Panc1 (cell line): ENCODE results near the gene PDE4C. TPM values are rescaled to one million over a fixed set of nuclear protein-coding genes. Genes with fewer than 3 reads are reported as not detected.

ENCODE experiments used
- ATAC-seq: fragments of 200-7000 bp; cut with Tn5 transposase; 2 replicates; pipeline ENCODE4 v1.9.1; 2020; ENCODE audit warnings: mild to moderate bottlenecking, moderate library complexity
- BruUV-seq: library from RNA; stranded (reverse); fragments of 400-500 nt; replicated peaks from 2 replicates; lab custom pipeline; 2021; lab: Mats Ljungman, UMichigan
- CTCF ChIA-PET: fragments of 300-600 bp; sonication (Branson Sonifier 250); formaldehyde crosslinking; loops from one replicate; lab custom pipeline; 2022; ENCODE audit warnings: antibody characterized with exemption; lab: Charles Lee
- POLR2A ChIA-PET: fragments of 300-600 bp; sonication (Branson Sonifier 250); formaldehyde crosslinking; loops from one replicate; lab custom pipeline; 2022; ENCODE audit warnings: antibody characterized with exemption; lab: Charles Lee
- DNase-seq: peaks from one replicate; pipeline ENCODE4 v3.0.0-alpha.2; 2010; ENCODE audit warnings: low read depth, low spot score
- H3K27ac ChIP-seq: 2 replicates; pipeline ENCODE4 v1.5.1; 2011; ENCODE audit warnings: mild to moderate bottlenecking, low read length, inconsistent platforms
- H3K27me3 ChIP-seq: fragments of 200-500 bp; sonication (Bioruptor generic); 2 replicates; pipeline ENCODE4 v1.6.0; 2014; ENCODE audit warnings: low read length, inconsistent platforms; ENCODE audit not compliant: control insufficient read depth, insufficient read depth
- H3K36me3 ChIP-seq: fragments of 200-500 bp; sonication (Bioruptor generic); 2 replicates; pipeline ENCODE4 v1.5.1; 2014; ENCODE audit warnings: inconsistent platforms, mild to moderate bottlenecking, low read length, moderate library complexity; ENCODE audit not compliant: control insufficient read depth, insufficient read depth
- H3K4me1 ChIP-seq: 2 replicates; pipeline ENCODE4 v1.5.1; 2011; ENCODE audit warnings: inconsistent platforms, mild to moderate bottlenecking, low read length, moderate library complexity; ENCODE audit not compliant: control insufficient read depth, insufficient read depth
- H3K4me3 ChIP-seq, 2 experiments: 2 replicates each; pipeline ENCODE4 v1.5.1; 2011 to 2012; ENCODE audit warnings: low read depth in 2 of 2, low read length in 2 of 2, mild to moderate bottlenecking in 2 of 2, inconsistent platforms in 1 of 2, moderate library complexity in 1 of 2
- H3K9me3 ChIP-seq: fragments of 200-500 bp; sonication (Bioruptor generic); 2 replicates; pipeline ENCODE4 v1.5.1; 2014; ENCODE audit warnings: low read depth, mild to moderate bottlenecking, inconsistent platforms, low read length, moderate library complexity; ENCODE audit not compliant: control insufficient read depth, insufficient read depth
- CTCF ChIP-seq: fragments of 450-650 bp; IDR thresholded peaks from 2 replicates; pipeline ENCODE4 v1.5.1; 2017; ENCODE audit warnings: mild to moderate bottlenecking
- POLR2AphosphoS5 ChIP-seq: IDR thresholded peaks from 2 replicates; pipeline ENCODE4 v1.6.1; 2012; ENCODE audit warnings: mild to moderate bottlenecking, low read depth, low read length, moderate library complexity
- SIN3A ChIP-seq: IDR thresholded peaks from 2 replicates; pipeline ENCODE4 v1.6.1; 2012; ENCODE audit warnings: low read depth, mild to moderate bottlenecking, low read length, moderate library complexity, borderline replicate concordance; ENCODE audit not compliant: insufficient read depth
- TCF7L2 ChIP-seq: IDR thresholded peaks from 2 replicates; pipeline ENCODE4 v1.6.1; 2011; ENCODE audit warnings: mild to moderate bottlenecking, low read depth, low read length, inconsistent platforms
- in situ Hi-C: cut with HindIII; loops from 2 replicates; pipeline ENCODE4 v1.10.0; 2016; ENCODE audit warnings: low sequenced_read_pairs, low pct_unique_long_range_greater_than_20kb
- intact Hi-C: fragments of 100-400 bp; cut with micrococcal nuclease; formaldehyde crosslinking; loops from one replicate; pipeline ENCODE4 v1.10.0; 2022; ENCODE audit not compliant: unreplicated experiment
- total RNA-seq: library from RNA; stranded (reverse); gene quantifications from one replicate; pipeline ENCODE4 v1.2.1, GENCODE V29; 2021; ENCODE audit not compliant: unreplicated experiment
- TF ChIP-seq, protein P1 (sequence below), 2 experiments: IDR thresholded peaks; 2 replicates each; pipeline ENCODE4 v1.6.1; 2011 to 2012; ENCODE audit warnings: low read depth in 2 of 2, control low read depth in 1 of 2, low read length in 1 of 2, mild to moderate bottlenecking in 1 of 2, moderate library complexity in 1 of 2; ENCODE audit not compliant: insufficient read depth in 1 of 2

The PDE4C gene
- total RNA-seq, 1 experiment from 2014 or later = 0.98 TPM

DNA sequence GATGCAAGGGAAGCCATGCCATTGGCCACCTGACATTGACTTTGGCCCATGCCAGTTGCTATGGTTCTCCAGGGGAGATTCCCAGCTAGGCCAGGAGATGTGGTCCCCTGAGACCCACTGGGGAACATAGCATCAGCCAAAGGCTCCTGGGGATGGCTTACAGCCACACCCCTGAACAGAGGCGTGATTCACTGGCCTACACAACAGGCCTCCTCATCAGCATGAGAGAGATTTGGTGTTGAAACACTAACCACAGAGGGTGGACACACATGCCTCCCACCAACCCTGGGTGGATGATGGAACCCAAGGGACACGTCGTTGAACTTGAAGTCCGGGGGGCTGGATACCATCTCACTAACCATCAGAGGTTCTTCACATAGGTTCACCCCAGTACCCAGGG is 33.7 kb upstream of the PDE4C start:
- Histone ChIP-seq H3K4me1 (no peaks in the 10 kb centered on the region), H3K27me3 (no peaks in the 10 kb centered on the region), H3K36me3 (no peaks in the 10 kb centered on the region), H3K4me3 (no peak overlapping the region), H3K27ac (no peak overlapping the region), H3K9me3 (no peaks in the 10 kb centered on the region)
- TF ChIP-seq SIN3A = no peak
- TF ChIP-seq CTCF = no peak
- TF ChIP-seq POLR2AphosphoS5 = no peak
- TF ChIP-seq, protein P1, sequence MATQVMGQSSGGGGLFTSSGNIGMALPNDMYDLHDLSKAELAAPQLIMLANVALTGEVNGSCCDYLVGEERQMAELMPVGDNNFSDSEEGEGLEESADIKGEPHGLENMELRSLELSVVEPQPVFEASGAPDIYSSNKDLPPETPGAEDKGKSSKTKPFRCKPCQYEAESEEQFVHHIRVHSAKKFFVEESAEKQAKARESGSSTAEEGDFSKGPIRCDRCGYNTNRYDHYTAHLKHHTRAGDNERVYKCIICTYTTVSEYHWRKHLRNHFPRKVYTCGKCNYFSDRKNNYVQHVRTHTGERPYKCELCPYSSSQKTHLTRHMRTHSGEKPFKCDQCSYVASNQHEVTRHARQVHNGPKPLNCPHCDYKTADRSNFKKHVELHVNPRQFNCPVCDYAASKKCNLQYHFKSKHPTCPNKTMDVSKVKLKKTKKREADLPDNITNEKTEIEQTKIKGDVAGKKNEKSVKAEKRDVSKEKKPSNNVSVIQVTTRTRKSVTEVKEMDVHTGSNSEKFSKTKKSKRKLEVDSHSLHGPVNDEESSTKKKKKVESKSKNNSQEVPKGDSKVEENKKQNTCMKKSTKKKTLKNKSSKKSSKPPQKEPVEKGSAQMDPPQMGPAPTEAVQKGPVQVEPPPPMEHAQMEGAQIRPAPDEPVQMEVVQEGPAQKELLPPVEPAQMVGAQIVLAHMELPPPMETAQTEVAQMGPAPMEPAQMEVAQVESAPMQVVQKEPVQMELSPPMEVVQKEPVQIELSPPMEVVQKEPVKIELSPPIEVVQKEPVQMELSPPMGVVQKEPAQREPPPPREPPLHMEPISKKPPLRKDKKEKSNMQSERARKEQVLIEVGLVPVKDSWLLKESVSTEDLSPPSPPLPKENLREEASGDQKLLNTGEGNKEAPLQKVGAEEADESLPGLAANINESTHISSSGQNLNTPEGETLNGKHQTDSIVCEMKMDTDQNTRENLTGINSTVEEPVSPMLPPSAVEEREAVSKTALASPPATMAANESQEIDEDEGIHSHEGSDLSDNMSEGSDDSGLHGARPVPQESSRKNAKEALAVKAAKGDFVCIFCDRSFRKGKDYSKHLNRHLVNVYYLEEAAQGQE (IDR thresholded peaks at IDR 0.05; ENCODE audit: insufficient read depth in 1 of 2, low read depth in 2 of 2, low read length in 1 of 2) = no peak
- TF ChIP-seq TCF7L2 = no peak
- no TSS peak for BruUV-seq
- no peak for DNase-seq
- in situ Hi-C loops = no loop called here
- ATAC-seq = no peak
- ChIA-PET POLR2A (interaction anchor here (0.6 kb wide), 1 partner anchor 40 kb away, joined by 3 read pairs; no protein-coding TSS in a partner anchor), CTCF (no interaction called here)
- intact Hi-C loops = no loop called here

GRCh38 chr19:18257503-18258470 is 31.5 kb upstream of the PDE4C start:
- ATAC-seq (no peak), DNase-seq (no peak)
- BruUV-seq = no TSS peak
- intact Hi-C loops = no loop called here
- TF ChIP-seq POLR2AphosphoS5 (no peak), TCF7L2 (no peak)
- no peak overlapping the region for H3K4me3 ChIP-seq
- H3K9me3 ChIP-seq = no peaks in the 10 kb centered on the region
- no peaks in the 10 kb centered on the region for H3K4me1 ChIP-seq
- H3K36me3 ChIP-seq = no peaks in the 10 kb centered on the region
- ChIA-PET CTCF (no interaction called here), POLR2A (no interaction called here)
- in situ Hi-C loops = no loop called here
- H3K27me3 ChIP-seq = no peaks in the 10 kb centered on the region
- no peak overlapping the region for H3K27ac ChIP-seq
